ENCODE data around the gene KCMF1.
A peak's percentile ranks its signal among the peaks of the same experiment; 100 is the strongest.

The KCMF1 gene

GRCh38 chr2:85011098-85011497 is 40.1 kb downstream of the KCMF1 start:
- in situ Hi-C loops (cut with HindIII; ENCODE audit: low sequenced_read_pairs): no loop called here
- no peak for DNase-seq (ENCODE audit: low read depth, low spot score)
- no peak for TF ChIP-seq CTCF (IDR thresholded peaks at IDR 0.05; ENCODE audit: low read depth, low read length)
- H3K4me3 ChIP-seq (ENCODE audit: low read depth, low read length): no peak overlapping the region

GRCh38 chr2:85011747-85012146 is 40.8 kb downstream of the KCMF1 start:
- DNase-seq (ENCODE audit: low read depth, low spot score): no peak
- H3K4me3 ChIP-seq (ENCODE audit: low read depth, low read length): no peak overlapping the region
- no peak for TF ChIP-seq CTCF (IDR thresholded peaks at IDR 0.05; ENCODE audit: low read depth, low read length)
- in situ Hi-C loops (cut with HindIII; ENCODE audit: low sequenced_read_pairs): no loop called here

- in situ Hi-C loops (cut with HindIII; ENCODE audit: low sequenced_read_pairs): no loop called here
- no peak overlapping the region for H3K4me3 ChIP-seq (ENCODE audit: low read depth, low read length)
- TF ChIP-seq CTCF (IDR thresholded peaks at IDR 0.05; ENCODE audit: low read depth, low read length): no peak
- DNase-seq (ENCODE audit: low read depth, low spot score): no peak
Measured at GRCh38 chr2:85012431-85012830, 41.5 kb downstream of the KCMF1 start.

GRCh38 chr2:85012855-85013254 is 41.9 kb downstream of the KCMF1 start:
- TF ChIP-seq CTCF (IDR thresholded peaks at IDR 0.05; ENCODE audit: low read depth, low read length): no peak
- in situ Hi-C loops (cut with HindIII; ENCODE audit: low sequenced_read_pairs): no loop called here

GRCh38 chr2:85015653-85016360 is 44.8 kb downstream of the KCMF1 start:
- DNase-seq (ENCODE audit: low read depth, low spot score): no peak
- in situ Hi-C loops (cut with HindIII; ENCODE audit: low sequenced_read_pairs): no loop called here
- peak; percentile 12 for TF ChIP-seq CTCF (IDR thresholded peaks at IDR 0.05; ENCODE audit: low read depth, low read length)
- H3K4me3 ChIP-seq (ENCODE audit: low read depth, low read length): no peak overlapping the region

More at GRCh38 chr2:85012855-85013254, 41.9 kb downstream of the KCMF1 start:
- no peak for DNase-seq (ENCODE audit: low read depth, low spot score)
- no peak overlapping the region for H3K4me3 ChIP-seq (ENCODE audit: low read depth, low read length)

- no peak for DNase-seq (ENCODE audit: low read depth, low spot score)
- no peak overlapping the region for H3K4me3 ChIP-seq (ENCODE audit: low read depth, low read length)
- in situ Hi-C loops (cut with HindIII; ENCODE audit: low sequenced_read_pairs): no loop called here
- no peak for TF ChIP-seq CTCF (IDR thresholded peaks at IDR 0.05; ENCODE audit: low read depth, low read length)
Measured at GRCh38 chr2:85016446-85016845, 45.5 kb downstream of the KCMF1 start.
